Tibial nerve (tissue), 4 donors: ENCODE data around the gene ARHGAP6.

ENCODE experiments used
- CTCF ChIP-seq, 5 experiments: fragments of 200-600 bp in 3 of 5; fragments of 450-650 bp in 2 of 5; sonication (generic) in 3 of 5; IDR thresholded peaks; one replicate each; pipeline ENCODE4 v1.5.1; 2016 to 2019; ENCODE audit warnings: antibody characterized with exemption in 5 of 5, mild to moderate bottlenecking in 3 of 5, moderate library complexity in 2 of 5
- EP300 ChIP-seq, 2 donors: sonication (generic); formaldehyde crosslinking; IDR thresholded peaks; one replicate each; pipeline ENCODE4 v1.6.1; 2017; ENCODE audit warnings: antibody characterized with exemption in 2 of 2, mild to moderate bottlenecking in 1 of 2
- POLR2A ChIP-seq, 2 donors: fragments of 450-650 bp; IDR thresholded peaks; one replicate each; pipeline ENCODE4 v1.6.1; 2017; ENCODE audit warnings: antibody characterized with exemption in 2 of 2, mild to moderate bottlenecking in 2 of 2, moderate library complexity in 2 of 2

GRCh38 chrX:11540532-11541377, 125.0 kb downstream of the ARHGAP6 start:
- TF ChIP-seq CTCF (IDR thresholded peaks at IDR 0.05) (no peak), EP300 (IDR thresholded peaks at IDR 0.05) (no peak), POLR2A (IDR thresholded peaks at IDR 0.05) (no peak)
